Muscle of back (tissue), 11 donors: Measurements from ENCODE around the gene USP6NL. TPM values are rescaled to one million over a fixed set of nuclear protein-coding genes. Genes with fewer than 3 reads are reported as not detected.
A peak's percentile ranks its signal among the peaks of the same experiment; 100 is the strongest.

Experiments used
- DNase-seq, 3 donors: peaks; one replicate each; pipeline versions ENCODE4 v3.0.0 to v3.0.0-alpha.2; 2013
- polyA plus RNA-seq, 10 donors: library from polyadenylated mRNA; unstranded; fragments of 120-200 nt; gene quantifications; one replicate each; pipeline ENCODE4 v1.2.1, GENCODE V29; 2013; ENCODE audit not compliant: insufficient read length in 10 of 10

USP6NL gene
- polyA plus RNA-seq, 10 donors = 8.3 to 13.6 (median 9.8) TPM

DNA sequence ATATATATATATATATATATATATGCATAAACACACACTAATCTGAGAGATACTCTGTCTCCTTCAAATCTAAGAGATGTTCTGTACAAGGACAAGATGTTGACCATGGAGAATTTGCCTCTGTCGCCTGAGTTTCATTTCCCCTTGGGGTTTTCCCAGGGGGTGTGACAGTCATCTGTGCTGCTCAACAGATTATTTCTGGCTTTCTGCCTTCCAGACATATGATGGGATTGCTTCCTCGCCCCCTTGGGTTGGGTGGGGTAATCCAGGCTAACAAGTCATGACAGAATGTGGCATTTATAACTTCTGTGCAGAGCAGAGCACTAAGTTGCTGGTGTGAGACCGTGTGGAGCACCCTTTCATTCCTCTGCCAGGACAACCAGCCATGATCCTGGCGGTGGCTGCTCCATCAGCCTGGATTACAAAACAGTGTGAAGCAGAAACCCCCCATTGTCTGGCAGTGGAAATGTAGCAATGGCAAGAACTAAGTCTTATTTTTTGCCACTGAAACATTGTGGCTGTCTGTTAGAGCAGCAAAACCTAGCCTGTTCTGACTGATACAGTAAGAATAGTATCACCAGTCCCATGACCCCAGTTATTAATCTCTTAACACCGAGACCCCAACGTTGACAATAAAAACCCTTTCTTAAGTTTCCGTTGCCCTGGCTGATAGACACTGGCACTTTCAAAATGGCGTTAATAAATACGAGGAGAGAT is 13.7 kb upstream of the USP6NL start:
- peak in 1 of 3 donors; percentile 13 for DNase-seq

DNA sequence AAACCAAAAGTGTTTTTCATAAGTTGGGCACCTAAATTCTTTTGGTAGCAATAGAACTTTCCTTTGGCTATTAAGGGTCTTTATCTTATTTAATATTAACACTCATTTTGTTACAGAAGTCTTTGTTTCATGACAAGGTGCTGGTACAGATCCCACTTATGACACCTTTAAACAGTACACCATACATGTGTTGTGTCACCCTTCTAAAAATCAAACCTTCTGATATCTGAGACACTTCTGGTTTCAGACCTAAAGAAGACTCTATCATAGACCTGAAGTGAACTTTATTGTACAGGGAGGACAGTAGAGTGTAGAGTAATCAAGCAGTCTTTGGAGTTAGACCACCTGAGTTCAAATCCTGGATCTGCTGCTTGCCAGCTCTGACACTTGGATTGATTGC is 5.8 kb upstream of the USP6NL start:
- no peak for DNase-seq

DNA sequence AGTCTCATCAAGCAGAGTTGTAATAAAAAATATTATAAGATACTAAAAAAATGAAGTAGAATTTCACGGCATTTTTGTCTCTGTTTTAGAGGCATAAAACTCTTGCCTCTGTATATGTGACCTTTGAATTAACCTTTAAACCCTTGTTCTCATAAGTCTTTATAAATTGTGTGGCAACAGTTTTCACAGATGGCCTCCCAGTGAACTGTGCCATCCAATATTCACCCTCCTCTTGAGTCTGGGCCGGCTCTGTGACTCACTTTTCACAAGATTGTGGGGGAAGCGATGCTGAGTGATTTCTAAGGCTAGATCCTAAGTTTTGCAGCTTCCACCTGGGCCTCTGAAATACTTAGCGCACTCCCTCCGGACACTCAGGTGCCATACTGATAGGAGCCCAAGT is 4.6 kb upstream of the USP6NL start:
- DNase-seq = no peak

GRCh38 chr10:11615396-11615795 is 3.9 kb upstream of the USP6NL start:
- DNase-seq = no peak

DNA sequence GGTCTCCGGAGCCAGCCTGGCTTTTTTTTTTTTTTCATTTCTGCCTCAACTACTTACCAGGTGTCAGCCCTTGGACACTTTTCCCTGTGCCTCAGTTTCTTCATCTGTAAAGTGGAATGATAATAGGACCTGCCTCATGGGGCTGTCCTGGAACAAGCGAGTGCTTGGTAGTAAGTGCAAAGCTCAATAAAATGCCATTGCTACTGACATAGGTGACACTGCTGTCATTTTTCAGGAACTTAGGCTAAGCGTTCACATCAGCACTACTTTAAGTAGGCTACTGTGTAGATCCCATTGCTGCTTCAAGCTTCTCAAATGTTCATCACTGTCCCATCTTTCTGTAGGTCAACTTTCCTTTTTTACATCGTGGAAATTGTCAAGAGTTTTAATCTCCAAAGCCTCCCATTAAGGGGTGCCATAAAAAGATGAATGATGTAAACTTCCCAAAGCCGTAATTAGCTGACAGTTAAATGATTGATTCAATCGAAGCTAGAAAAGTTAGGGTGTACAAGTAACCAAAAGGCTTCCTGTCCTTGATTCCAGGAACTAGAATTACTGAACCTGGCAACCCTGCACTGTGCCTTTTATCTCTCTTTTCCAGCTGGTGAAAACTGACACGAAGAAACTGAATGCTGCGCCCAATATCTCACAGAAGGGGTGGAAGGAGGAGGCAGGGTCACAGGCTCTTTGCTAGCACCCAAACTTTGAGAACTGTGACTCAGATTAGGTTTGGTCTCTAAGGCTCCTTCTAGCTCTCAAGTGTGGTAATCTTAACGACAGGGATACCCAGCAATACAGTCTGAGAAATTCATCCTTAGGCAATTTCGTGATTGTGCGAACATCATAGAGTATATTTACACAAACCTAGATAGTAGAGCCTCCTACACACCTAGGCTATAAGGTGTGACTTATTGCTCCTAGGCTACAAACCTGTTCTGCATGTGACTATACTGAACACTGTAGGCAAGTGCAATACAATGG is 861 bp upstream of the USP6NL start:
- DNase-seq = peak in 2 of 3 donors; percentile 7 to 39

GRCh38 chr10:11610826-11611247 is 613 bp downstream of the USP6NL start:
- peak in 2 of 3 donors; percentile 34 to 67 for DNase-seq

DNA sequence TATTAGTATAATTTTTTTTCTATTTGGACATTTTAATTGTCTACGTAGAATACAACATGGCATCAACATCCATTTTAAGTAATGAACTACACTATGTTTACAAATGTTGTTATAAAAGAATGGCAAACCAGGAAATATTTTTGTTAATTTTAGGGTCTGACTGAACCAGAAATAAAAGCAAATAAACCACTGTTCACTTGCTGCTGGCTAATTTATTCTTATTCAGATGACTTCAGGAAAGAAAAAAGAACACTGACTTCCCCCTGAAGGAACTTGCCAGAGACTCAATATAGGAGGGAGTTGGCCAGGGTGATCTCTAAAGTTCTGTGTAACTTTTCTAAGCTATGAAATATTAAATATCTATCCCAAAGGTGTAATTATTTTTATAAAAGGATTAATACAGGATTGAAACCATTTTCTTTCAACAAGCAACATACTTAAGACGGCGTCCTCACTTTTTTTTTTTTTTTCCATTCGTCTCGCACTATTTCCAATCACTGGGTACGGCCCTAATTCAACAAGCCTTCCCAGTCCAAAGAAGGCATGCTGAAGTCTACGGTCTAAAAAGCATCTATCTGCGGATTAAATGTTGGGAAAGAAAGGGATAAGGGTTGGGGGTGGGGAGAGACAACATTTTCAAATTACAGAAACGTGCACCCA is 1.2 kb downstream of the USP6NL start:
- peak in 1 of 3 donors; percentile 9 for DNase-seq

GRCh38 chr10:11609492-11610093 is 1.9 kb downstream of the USP6NL start:
- no peak for DNase-seq

GRCh38 chr10:11609052-11609451 is 2.4 kb downstream of the USP6NL start:
- DNase-seq = no peak

DNA sequence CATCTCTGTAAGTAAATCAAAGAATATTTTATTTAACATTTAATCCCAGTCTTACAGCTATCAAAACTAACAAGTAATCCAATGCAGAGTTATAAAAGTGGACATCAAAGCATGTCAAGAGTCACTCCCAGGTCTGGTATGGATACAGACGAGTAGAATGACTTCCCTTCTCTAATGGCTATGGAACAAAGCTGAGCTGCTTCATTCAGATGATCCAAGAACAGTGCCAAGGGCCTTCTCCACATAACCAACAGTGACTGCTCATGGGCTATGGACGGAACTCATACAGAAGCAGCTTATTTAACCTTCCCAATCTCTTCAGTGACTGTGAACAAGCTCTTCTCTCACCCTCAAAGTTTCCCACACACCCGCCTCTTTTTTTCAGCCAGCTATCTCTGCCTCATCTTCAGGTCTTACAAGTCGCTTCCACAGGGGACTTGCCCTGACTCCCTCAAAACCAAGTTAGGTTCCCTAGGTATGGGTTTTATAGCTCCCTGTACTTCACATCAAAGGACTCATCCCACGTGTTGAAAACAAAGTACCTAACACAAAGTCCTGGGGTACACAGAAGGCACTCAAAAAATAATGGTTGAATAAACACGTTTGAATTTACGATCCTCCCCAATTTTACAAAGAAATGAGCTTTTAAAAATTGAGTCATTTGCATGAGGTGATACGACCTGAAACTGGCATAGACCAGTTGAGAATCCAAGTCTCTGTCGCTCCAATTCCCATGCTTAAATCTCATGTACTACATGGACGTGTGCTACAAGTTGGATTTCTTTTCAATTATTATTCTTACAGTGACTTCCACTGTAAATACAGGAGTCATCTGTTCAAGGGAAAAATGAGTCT is 3.1 kb downstream of the USP6NL start:
- DNase-seq = no peak

DNA sequence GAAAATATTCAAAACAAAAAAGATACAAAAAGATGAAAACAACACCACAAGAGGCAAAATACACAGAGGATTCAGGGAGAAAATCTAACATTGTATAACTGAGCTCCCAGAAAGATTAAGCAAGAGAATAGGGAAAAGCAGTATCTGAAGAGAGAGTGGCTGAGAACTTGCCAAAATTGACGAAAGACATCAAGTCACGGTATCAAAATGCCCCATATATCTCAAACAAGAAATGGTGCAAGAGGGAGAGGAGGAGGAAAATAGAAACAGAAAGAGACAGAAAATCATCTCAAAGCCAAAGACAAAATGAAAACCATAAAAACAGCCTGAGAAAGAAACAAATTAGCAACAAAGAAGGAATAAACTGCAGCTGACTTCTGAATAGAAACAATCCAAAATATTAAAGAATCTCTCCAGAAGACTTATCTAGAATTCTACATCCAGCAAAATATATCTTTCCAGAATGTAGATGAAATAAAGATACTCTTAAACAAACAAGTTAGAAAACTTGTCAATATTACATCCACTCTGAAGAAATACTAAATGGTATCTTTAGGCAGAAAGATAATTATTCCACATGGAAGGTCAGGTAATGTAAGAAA is 5.5 kb downstream of the USP6NL start:
- no peak for DNase-seq

GRCh38 chr10:11604865-11605650 is 6.4 kb downstream of the USP6NL start:
- DNase-seq = no peak

- DNase-seq = no peak
Observed at GRCh38 chr10:11603741-11604140, 7.7 kb downstream of the USP6NL start.

- no peak for DNase-seq
Observed at GRCh38 chr10:11602919-11603523, 8.4 kb downstream of the USP6NL start.

GRCh38 chr10:11602358-11602757 is 9.1 kb downstream of the USP6NL start:
- no peak for DNase-seq

- DNase-seq = no peak
Observed at GRCh38 chr10:11601670-11602069, 9.8 kb downstream of the USP6NL start.

- DNase-seq = no peak
Observed at GRCh38 chr10:11600280-11600679, 11.2 kb downstream of the USP6NL start.

GRCh38 chr10:11598712-11599397 is 12.6 kb downstream of the USP6NL start:
- DNase-seq = no peak

- no peak for DNase-seq
Observed at GRCh38 chr10:11597470-11597869, 14.0 kb downstream of the USP6NL start.
